ENCODE results near the gene KRTAP4-3. TPM values are rescaled to one million over a fixed set of nuclear protein-coding genes. Genes with fewer than 3 reads are reported as not detected.

KRTAP4-3 gene
- total RNA-seq, 1 donor from 2014 or later = not detected

GRCh38 chr17:41184480-41184961, 16.5 kb upstream of the KRTAP4-3 start, which contains the start of gene KRTAP4-1:
TSS of gene KRTAP4-1 (minus strand) at chr17:41184911. CDS start at chr17:41184854, 57 bp downstream.
- H3K36me3 ChIP-seq = no peaks in the 10 kb centered on the region
- intact Hi-C loops (cut with DNase I) = no loop called here
- H3K4me3 ChIP-seq = no peak within 1 kb of the TSS
- H3K9me3 ChIP-seq = no peaks in the 10 kb centered on the region
- no peak within 1 kb of the TSS for H3K27ac ChIP-seq
- no peak for DNase-seq (ENCODE audit: extremely low spot score in 2 of 2)
- no peaks in the 10 kb centered on the region for H3K27me3 ChIP-seq
- TF ChIP-seq POLR2A (IDR thresholded peaks at IDR 0.05) (no peak), POLR2AphosphoS5 (IDR thresholded peaks at IDR 0.05; ENCODE audit: insufficient read depth in 1 of 2, low read depth in 1 of 2) (no peak)
- TF ChIP-seq, protein P1, sequence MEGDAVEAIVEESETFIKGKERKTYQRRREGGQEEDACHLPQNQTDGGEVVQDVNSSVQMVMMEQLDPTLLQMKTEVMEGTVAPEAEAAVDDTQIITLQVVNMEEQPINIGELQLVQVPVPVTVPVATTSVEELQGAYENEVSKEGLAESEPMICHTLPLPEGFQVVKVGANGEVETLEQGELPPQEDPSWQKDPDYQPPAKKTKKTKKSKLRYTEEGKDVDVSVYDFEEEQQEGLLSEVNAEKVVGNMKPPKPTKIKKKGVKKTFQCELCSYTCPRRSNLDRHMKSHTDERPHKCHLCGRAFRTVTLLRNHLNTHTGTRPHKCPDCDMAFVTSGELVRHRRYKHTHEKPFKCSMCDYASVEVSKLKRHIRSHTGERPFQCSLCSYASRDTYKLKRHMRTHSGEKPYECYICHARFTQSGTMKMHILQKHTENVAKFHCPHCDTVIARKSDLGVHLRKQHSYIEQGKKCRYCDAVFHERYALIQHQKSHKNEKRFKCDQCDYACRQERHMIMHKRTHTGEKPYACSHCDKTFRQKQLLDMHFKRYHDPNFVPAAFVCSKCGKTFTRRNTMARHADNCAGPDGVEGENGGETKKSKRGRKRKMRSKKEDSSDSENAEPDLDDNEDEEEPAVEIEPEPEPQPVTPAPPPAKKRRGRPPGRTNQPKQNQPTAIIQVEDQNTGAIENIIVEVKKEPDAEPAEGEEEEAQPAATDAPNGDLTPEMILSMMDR (IDR thresholded peaks at IDR 0.05) = no peak
- no peaks in the 10 kb centered on the region for H3K4me1 ChIP-seq

GRCh38 chr17:41178843-41179616, 11.0 kb upstream of the KRTAP4-3 start:
- Histone ChIP-seq H3K27me3 (no peaks in the 10 kb centered on the region), H3K27ac (peak overlapping the region; percentile 44), H3K4me3 (no peak overlapping the region), H3K9me3 (no peaks in the 10 kb centered on the region), H3K4me1 (peaks cover 4% of the 10 kb centered on the region), H3K36me3 (no peaks in the 10 kb centered on the region)
- TF ChIP-seq, protein P1 (IDR thresholded peaks at IDR 0.05) = no peak
- no peak for TF ChIP-seq POLR2AphosphoS5 (IDR thresholded peaks at IDR 0.05; ENCODE audit: insufficient read depth in 1 of 2, low read depth in 1 of 2)
- DNase-seq (ENCODE audit: extremely low spot score in 2 of 2) = no peak
- intact Hi-C loops (cut with DNase I) = no loop called here

DNA sequence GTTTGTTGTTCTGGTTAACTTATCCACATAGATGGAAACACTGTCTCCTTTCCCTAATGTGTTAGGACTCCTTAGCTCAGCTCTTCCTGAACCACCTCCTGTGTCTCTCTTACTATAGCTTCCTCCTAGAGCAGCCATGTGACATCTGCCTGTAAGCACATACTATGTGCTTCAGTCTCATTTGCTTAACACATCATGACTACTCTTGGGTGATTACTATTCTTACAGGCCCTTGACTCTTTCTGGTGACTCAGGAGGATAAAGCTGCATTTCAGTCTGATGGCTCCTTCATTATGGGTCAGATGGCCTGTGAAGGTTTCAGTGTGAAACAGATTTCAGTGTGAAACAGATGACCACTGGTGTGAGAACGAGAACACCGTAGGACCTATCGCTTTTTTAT, 10.3 kb upstream of the KRTAP4-3 start:
- no peaks in the 10 kb centered on the region for H3K9me3 ChIP-seq
- intact Hi-C loops (cut with DNase I) = no loop called here
- peak overlapping the region; percentile 44 for H3K27ac ChIP-seq
- H3K4me3 ChIP-seq = no peak overlapping the region
- H3K36me3 ChIP-seq = no peaks in the 10 kb centered on the region
- H3K4me1 ChIP-seq = peaks cover 4% of the 10 kb centered on the region
- DNase-seq (ENCODE audit: extremely low spot score in 2 of 2) = no peak
- H3K27me3 ChIP-seq = no peaks in the 10 kb centered on the region
- TF ChIP-seq, protein P1 (IDR thresholded peaks at IDR 0.05) = no peak
- TF ChIP-seq POLR2AphosphoS5 (IDR thresholded peaks at IDR 0.05; ENCODE audit: insufficient read depth in 1 of 2, low read depth in 1 of 2) (peak in 1 of 2 donors; percentile 34), POLR2A (IDR thresholded peaks at IDR 0.05) (no peak)

DNA sequence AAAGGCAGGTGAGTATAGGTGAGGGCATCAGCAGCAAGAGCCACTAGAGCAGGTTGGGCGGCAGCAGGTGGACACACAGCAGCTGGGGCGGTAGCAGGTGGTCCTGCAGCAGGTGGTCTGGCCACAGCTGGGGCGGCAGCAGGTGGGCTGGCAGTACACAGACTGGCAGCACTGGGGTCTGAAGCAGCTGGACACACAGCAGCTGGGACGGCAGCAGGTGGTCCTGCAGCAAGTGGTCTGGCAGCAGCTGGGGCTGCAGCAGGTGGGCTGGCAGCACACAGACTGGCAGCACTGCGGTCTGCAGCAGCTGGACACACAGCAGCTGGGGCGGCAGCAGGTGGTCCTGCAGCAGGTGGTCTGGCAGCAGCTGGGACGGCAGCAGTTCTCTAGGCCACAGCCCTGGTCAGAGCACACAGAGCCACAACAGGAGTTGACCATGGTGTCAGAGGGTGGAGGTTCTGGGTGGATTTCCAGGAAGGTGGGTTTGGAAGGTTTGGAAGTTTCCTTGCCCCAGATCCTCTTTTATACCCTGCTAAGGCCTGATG, 9.8 kb upstream of the KRTAP4-3 start, which contains the start of gene KRTAP4-2:
TSS of gene KRTAP4-2 (minus strand) at position 495 of the 545 bp plus-strand sequence. CDS start at position 438, 57 bp downstream.
- Histone ChIP-seq H3K4me3 (no peak within 1 kb of the TSS), H3K9me3 (no peaks in the 10 kb centered on the region), H3K4me1 (peaks cover 4% of the 10 kb centered on the region), H3K27me3 (no peaks in the 10 kb centered on the region), H3K27ac (peak within 1 kb of the TSS; percentile 44), H3K36me3 (no peaks in the 10 kb centered on the region)
- DNase-seq (ENCODE audit: extremely low spot score in 2 of 2) = no peak
- TF ChIP-seq, protein P1 (IDR thresholded peaks at IDR 0.05) = no peak
- TF ChIP-seq POLR2AphosphoS5 (IDR thresholded peaks at IDR 0.05; ENCODE audit: insufficient read depth in 1 of 2, low read depth in 1 of 2) (no peak), POLR2A (IDR thresholded peaks at IDR 0.05) (no peak)
- intact Hi-C loops (cut with DNase I) = no loop called here

All from vagina (tissue), 2 donors.